WERI-Rb-1 (cell line): ENCODE data around the gene KCNJ5.
"Not testable (repeated sequence)": the region's sequence is repeated elsewhere in the genome, so short reads cannot be mapped to it uniquely, and the experiment has no call there.

Experiments used
- DNase-seq: peaks from one replicate; pipeline ENCODE4 v3.0.0-alpha.2; 2020
- H3K27ac ChIP-seq: fragments of 250-450 bp; sonication (Bioruptor Pico); 2 replicates; pipeline ENCODE4 v1.5.1; 2020; ENCODE audit warnings: mild to moderate bottlenecking, moderate library complexity
- H3K27me3 ChIP-seq: fragments of 250-450 bp; sonication (Bioruptor Pico); 2 replicates; pipeline ENCODE4 v1.5.1; 2021; ENCODE audit warnings: mild to moderate bottlenecking, low read depth, moderate library complexity; ENCODE audit not compliant: insufficient read depth, severe bottlenecking
- H3K36me3 ChIP-seq: fragments of 250-450 bp; sonication (Bioruptor Pico); 2 replicates; pipeline ENCODE4 v1.5.1; 2020; ENCODE audit warnings: mild to moderate bottlenecking, moderate library complexity
- H3K4me3 ChIP-seq: 2 replicates; pipeline ENCODE4 v1.5.1; 2011; ENCODE audit warnings: low read depth, mild to moderate bottlenecking, control low read depth, low read length
- H3K9me3 ChIP-seq: fragments of 250-450 bp; sonication (Bioruptor Pico); 2 replicates; pipeline ENCODE4 v1.5.1; 2021; ENCODE audit warnings: mild to moderate bottlenecking, moderate library complexity; ENCODE audit not compliant: severe bottlenecking
- TF ChIP-seq, protein P1 (sequence below): IDR thresholded peaks from 2 replicates; pipeline ENCODE4 v1.5.1; 2011; ENCODE audit warnings: low read depth, mild to moderate bottlenecking, control low read depth, inconsistent platforms, low read length

Gene KCNJ5

DNA sequence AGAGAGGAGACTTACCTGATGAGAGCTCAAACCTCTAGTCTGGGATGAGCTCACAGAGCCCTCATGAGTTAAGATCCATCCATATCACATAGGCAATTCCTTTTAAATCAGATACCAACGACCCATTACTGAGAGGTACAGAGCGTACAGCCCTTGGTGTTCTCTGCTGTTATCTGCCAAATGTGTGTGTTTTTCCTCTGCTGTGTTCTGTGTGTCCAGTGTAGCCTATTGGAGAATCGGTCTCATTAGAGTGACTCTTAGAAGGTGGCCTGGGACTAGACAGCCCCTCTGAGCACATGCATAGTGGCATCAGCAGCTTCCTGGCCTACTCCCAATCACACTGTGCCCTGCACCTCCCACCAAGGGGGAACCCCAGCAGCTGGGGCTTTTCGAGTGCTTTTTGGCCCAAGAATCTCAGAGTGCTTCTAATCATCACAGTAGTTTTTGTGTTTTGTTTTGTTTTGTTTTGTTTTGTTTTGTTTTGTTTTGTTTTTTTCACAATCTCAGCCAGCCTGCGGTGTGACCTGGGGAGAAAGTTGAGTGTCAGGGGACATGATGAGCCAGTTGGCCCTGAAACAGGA is 26.1 kb downstream of the KCNJ5 start:
- no peak for DNase-seq

DNA sequence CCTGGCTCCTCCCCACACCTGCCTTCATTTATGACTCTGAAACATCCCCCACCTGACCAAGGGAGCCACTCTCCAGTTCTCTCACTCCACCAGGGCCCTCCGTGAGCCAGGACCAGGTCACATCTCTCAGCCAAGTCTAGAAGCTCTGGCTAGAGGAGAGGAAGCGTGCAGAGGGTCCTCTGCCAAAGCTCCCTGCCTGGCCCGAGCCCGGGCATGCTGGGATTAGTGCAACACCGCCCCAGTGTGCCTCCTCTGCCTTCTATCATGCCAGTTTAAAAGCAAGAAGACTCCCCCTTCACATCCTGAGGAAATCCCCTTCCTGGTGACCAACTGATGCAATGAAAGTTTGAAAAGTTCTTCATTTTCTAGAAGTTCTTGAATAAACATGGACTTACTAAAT is 28.1 kb downstream of the KCNJ5 start:
- H3K9me3 ChIP-seq: no peaks in the 10 kb centered on the region
- no peak overlapping the region for H3K27ac ChIP-seq
- H3K4me3 ChIP-seq: no peak overlapping the region
- no peak for DNase-seq
- no peaks in the 10 kb centered on the region for H3K36me3 ChIP-seq
- H3K27me3 ChIP-seq: no peaks in the 10 kb centered on the region
- TF ChIP-seq, protein P1, sequence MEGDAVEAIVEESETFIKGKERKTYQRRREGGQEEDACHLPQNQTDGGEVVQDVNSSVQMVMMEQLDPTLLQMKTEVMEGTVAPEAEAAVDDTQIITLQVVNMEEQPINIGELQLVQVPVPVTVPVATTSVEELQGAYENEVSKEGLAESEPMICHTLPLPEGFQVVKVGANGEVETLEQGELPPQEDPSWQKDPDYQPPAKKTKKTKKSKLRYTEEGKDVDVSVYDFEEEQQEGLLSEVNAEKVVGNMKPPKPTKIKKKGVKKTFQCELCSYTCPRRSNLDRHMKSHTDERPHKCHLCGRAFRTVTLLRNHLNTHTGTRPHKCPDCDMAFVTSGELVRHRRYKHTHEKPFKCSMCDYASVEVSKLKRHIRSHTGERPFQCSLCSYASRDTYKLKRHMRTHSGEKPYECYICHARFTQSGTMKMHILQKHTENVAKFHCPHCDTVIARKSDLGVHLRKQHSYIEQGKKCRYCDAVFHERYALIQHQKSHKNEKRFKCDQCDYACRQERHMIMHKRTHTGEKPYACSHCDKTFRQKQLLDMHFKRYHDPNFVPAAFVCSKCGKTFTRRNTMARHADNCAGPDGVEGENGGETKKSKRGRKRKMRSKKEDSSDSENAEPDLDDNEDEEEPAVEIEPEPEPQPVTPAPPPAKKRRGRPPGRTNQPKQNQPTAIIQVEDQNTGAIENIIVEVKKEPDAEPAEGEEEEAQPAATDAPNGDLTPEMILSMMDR: no peak

More for the DNA sequence above, 26.1 kb downstream of the KCNJ5 start:
- Histone ChIP-seq H3K36me3 (no peaks in the 10 kb centered on the region), H3K27ac (no peak overlapping the region), H3K4me3 (no peak overlapping the region), H3K9me3 (no peaks in the 10 kb centered on the region), H3K27me3 (no peaks in the 10 kb centered on the region)
- TF ChIP-seq, protein P1: no peak

DNA sequence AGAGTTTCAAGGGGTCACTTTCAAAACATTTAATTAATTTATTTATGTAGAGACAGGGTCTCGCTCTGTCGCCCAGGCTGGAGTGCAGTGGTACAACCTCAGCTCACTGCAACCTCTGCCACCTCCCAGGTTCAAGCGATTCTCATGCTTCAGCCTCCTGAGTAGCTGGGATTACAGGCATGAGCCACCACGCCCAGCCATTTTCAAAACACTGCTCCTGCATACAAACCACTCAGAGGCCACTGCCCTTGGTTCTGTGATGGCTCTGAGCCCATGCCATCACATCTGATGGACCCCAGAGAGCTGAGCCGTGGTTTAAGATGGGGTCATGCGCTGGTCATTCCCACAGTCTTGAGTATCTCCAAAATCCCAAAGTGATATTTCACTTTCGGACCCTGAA is 28.5 kb downstream of the KCNJ5 start:
- not testable (repeated sequence) for H3K27ac ChIP-seq, H3K36me3 ChIP-seq, H3K27me3 ChIP-seq, H3K4me3 ChIP-seq, DNase-seq, H3K9me3 ChIP-seq

DNA sequence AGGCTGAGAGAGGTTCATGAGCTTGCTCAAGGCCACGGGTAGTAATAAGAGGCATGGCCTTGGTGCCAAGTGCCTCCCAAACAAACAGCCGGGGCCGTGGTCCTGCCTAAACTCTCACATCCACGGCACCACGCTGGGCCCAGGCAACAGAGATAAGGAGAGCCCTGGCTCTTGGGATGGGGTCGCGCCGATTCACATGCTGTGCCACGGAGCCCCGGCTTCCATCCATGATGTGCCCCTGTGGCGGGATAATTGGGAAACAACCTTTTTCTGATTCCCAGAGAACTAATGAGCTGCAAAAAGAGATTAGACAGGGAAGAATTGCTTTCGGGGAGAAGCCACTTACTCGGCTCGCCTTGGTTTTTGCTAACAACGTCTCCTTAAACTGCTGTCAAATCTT is 29.5 kb downstream of the KCNJ5 start:
- H3K27me3 ChIP-seq: no peaks in the 10 kb centered on the region
- H3K4me3 ChIP-seq: no peak overlapping the region
- TF ChIP-seq, protein P1: no peak
- DNase-seq: no peak
- H3K9me3 ChIP-seq: no peaks in the 10 kb centered on the region
- no peaks in the 10 kb centered on the region for H3K36me3 ChIP-seq
- H3K27ac ChIP-seq: no peak overlapping the region

DNA sequence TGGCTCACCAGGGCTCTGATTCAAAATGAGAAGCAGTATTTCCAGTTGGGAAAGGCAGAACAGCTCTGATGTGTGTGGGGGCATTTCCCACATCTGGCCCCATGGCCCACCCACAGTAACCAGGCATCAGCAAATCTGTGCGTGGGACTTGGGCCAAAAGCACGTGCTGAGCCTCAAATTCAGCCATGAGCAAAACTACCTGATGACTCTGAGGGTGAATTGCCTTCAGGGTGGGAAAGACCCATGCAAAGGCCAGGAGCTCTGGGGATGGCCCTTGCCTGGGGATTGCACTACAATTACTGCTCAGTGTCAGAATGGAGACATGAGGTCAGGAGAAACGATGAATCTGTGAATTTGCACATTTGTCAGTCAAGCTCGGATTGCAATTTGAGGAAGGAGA is 30.6 kb downstream of the KCNJ5 start:
- Histone ChIP-seq H3K27ac (no peak overlapping the region), H3K9me3 (no peaks in the 10 kb centered on the region), H3K27me3 (no peaks in the 10 kb centered on the region), H3K36me3 (no peaks in the 10 kb centered on the region), H3K4me3 (no peak overlapping the region)
- DNase-seq: no peak
- TF ChIP-seq, protein P1: no peak

DNA sequence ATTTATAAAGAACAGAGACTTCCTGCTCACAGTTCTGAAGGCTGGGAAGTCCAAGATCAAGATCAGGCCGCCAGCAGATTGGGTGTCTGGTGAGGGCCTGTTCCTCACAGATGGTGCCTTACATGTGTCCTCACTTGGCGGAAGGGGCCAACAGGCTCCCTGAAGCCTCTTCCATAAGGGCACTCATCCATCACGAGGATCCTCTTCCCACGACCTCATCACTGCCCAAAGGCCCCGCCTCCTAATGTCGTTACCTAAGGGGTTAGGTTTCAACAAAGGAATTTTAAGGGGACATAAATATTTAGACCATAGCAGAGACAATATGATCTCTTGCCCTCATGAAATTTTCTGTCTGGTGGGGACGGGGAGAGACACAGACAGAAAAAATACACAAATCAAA is 32.9 kb downstream of the KCNJ5 start:
- TF ChIP-seq, protein P1: no peak
- no peak for DNase-seq
- Histone ChIP-seq H3K36me3 (no peaks in the 10 kb centered on the region), H3K4me3 (no peak overlapping the region), H3K9me3 (no peaks in the 10 kb centered on the region), H3K27ac (no peak overlapping the region), H3K27me3 (no peaks in the 10 kb centered on the region)
